MM.1S (cell line): ENCODE results near the gene HIPK3.

Experiments
- DNase-seq: peaks from one replicate; pipeline ENCODE4 v3.0.0-alpha.2; 2015
- H2AFZ ChIP-seq: fragments of 300-600 bp; sonication (generic); 2 replicates; pipeline ENCODE4 v1.6.0; 2016; ENCODE audit warnings: antibody characterized with exemption, low read length
- H3F3A ChIP-seq: fragments of 300-600 bp; sonication (generic); 2 replicates; pipeline ENCODE4 v1.6.1; 2016; ENCODE audit warnings: mild to moderate bottlenecking, antibody characterized with exemption, low read length, moderate library complexity, mixed read lengths; ENCODE audit not compliant: insufficient read depth
- H3K27ac ChIP-seq: fragments of 300-600 bp; sonication (generic); 2 replicates; pipeline ENCODE4 v1.5.1; 2016; ENCODE audit warnings: mild to moderate bottlenecking, low read length
- H3K27me3 ChIP-seq: fragments of 300-600 bp; sonication (generic); replicated peaks from 2 replicates; pipeline ENCODE4 v1.6.0; 2016; ENCODE audit warnings: low read length; ENCODE audit not compliant: insufficient read depth
- H3K36me3 ChIP-seq: fragments of 300-600 bp; sonication (generic); replicated peaks from 2 replicates; pipeline ENCODE4 v1.6.1; 2016; ENCODE audit warnings: mild to moderate bottlenecking, low read length, mixed read lengths; ENCODE audit not compliant: insufficient read depth
- H3K4me1 ChIP-seq: fragments of 300-600 bp; sonication (generic); 2 replicates; pipeline ENCODE4 v1.6.1; 2016; ENCODE audit warnings: low read length, mixed read lengths
- H3K4me2 ChIP-seq: fragments of 300-600 bp; sonication (generic); 2 replicates; pipeline ENCODE4 v1.6.0; 2016; ENCODE audit warnings: low read depth, low read length
- H3K4me3 ChIP-seq: fragments of 300-600 bp; sonication (generic); 2 replicates; pipeline ENCODE4 v1.5.1; 2016; ENCODE audit warnings: low read length, mixed read lengths
- H3K79me2 ChIP-seq: fragments of 300-600 bp; sonication (generic); 2 replicates; pipeline ENCODE4 v1.6.1; 2016; ENCODE audit warnings: mixed run types, low read length, mixed read lengths
- H3K9ac ChIP-seq: fragments of 300-600 bp; sonication (generic); 2 replicates; pipeline ENCODE4 v1.6.1; 2016; ENCODE audit warnings: low read length, mixed read lengths
- H3K9me2 ChIP-seq: fragments of 300-600 bp; sonication (generic); replicated peaks from 2 replicates; pipeline ENCODE4 v1.6.1; 2016; ENCODE audit warnings: mild to moderate bottlenecking, low read length, mixed read lengths; ENCODE audit not compliant: insufficient read depth
- H3K9me3 ChIP-seq: fragments of 300-600 bp; sonication (generic); replicated peaks from 2 replicates; pipeline ENCODE4 v1.6.1; 2016; ENCODE audit warnings: mild to moderate bottlenecking, low read length, mixed read lengths; ENCODE audit not compliant: insufficient read depth
- H4K20me1 ChIP-seq: fragments of 300-600 bp; sonication (generic); 2 replicates; pipeline ENCODE4 v1.6.1; 2016; ENCODE audit warnings: mild to moderate bottlenecking, low read length, moderate library complexity, mixed read lengths; ENCODE audit not compliant: insufficient read depth
- CTCF ChIP-seq: fragments of 300-600 bp; sonication (generic); IDR thresholded peaks from 2 replicates; pipeline ENCODE4 v1.5.1; 2016; ENCODE audit warnings: antibody characterized with exemption, low read length, mixed read lengths
- EZH2 ChIP-seq: fragments of 300-600 bp; sonication (generic); optimal IDR thresholded peaks from 2 replicates; pipeline ENCODE3; 2017; ENCODE audit warnings: low read depth, mild to moderate bottlenecking, antibody characterized with exemption, low read length, mixed read lengths
- EZH2phosphoT487 ChIP-seq: fragments of 300-600 bp; sonication (generic); IDR thresholded peaks from 2 replicates; pipeline ENCODE4 v1.6.1; 2018; ENCODE audit warnings: antibody characterized with exemption, low read length

Gene HIPK3

GRCh38 chr11:33384220-33384619 is 127.0 kb downstream of the HIPK3 start:
- H3F3A ChIP-seq, result no peaks in the 10 kb centered on the region
- no peak for DNase-seq
- no peak overlapping the region for H3K27ac ChIP-seq
- no peaks in the 10 kb centered on the region for H3K79me2 ChIP-seq
- H4K20me1 ChIP-seq, result no peaks in the 10 kb centered on the region
- peaks cover 7% of the 10 kb centered on the region for H3K4me1 ChIP-seq
- H3K4me2 ChIP-seq, result no peak overlapping the region
- H3K27me3 ChIP-seq, result no peaks in the 10 kb centered on the region
- no peaks in the 10 kb centered on the region for H3K36me3 ChIP-seq
- H3K9me2 ChIP-seq, result no peaks in the 10 kb centered on the region
- H3K9ac ChIP-seq, result no peak overlapping the region
- no peaks in the 10 kb centered on the region for H3K9me3 ChIP-seq
- no peak overlapping the region for H2AFZ ChIP-seq
- H3K4me3 ChIP-seq, result no peak overlapping the region
- TF ChIP-seq CTCF (no peak), EZH2phosphoT487 (no peak), EZH2 (no peak)

GRCh38 chr11:33387581-33387980 is 130.4 kb downstream of the HIPK3 start:
- Histone ChIP-seq H3K4me1 (peaks cover 13% of the 10 kb centered on the region), H3K36me3 (no peaks in the 10 kb centered on the region), H3K9me3 (no peaks in the 10 kb centered on the region), H2AFZ (no peak overlapping the region), H3K27ac (no peak overlapping the region), H3K79me2 (no peaks in the 10 kb centered on the region), H3K4me2 (no peak overlapping the region), H3K27me3 (no peaks in the 10 kb centered on the region), H3F3A (no peaks in the 10 kb centered on the region), H3K9me2 (no peaks in the 10 kb centered on the region), H3K4me3 (no peak overlapping the region), H3K9ac (no peak overlapping the region), H4K20me1 (no peaks in the 10 kb centered on the region)
- DNase-seq, result no peak
- TF ChIP-seq CTCF (no peak), EZH2phosphoT487 (no peak), EZH2 (no peak)

GRCh38 chr11:33387996-33388395 is 130.8 kb downstream of the HIPK3 start:
- Histone ChIP-seq H3K9ac (no peak overlapping the region), H3F3A (no peaks in the 10 kb centered on the region), H3K4me2 (no peak overlapping the region), H3K9me3 (no peaks in the 10 kb centered on the region), H2AFZ (no peak overlapping the region), H4K20me1 (no peaks in the 10 kb centered on the region), H3K4me1 (peaks cover 13% of the 10 kb centered on the region), H3K79me2 (no peaks in the 10 kb centered on the region), H3K36me3 (no peaks in the 10 kb centered on the region), H3K4me3 (no peak overlapping the region), H3K27ac (no peak overlapping the region), H3K27me3 (no peaks in the 10 kb centered on the region), H3K9me2 (no peaks in the 10 kb centered on the region)
- no peak for DNase-seq
- TF ChIP-seq EZH2phosphoT487, result no peak
- no peak for TF ChIP-seq EZH2
- no peak for TF ChIP-seq CTCF
